Measurements from ENCODE around the gene TARS3.
"Not testable (repeated sequence)": the region's sequence is repeated elsewhere in the genome, so short reads cannot be mapped to it uniquely, and the experiment has no call there.

Gene TARS3

DNA sequence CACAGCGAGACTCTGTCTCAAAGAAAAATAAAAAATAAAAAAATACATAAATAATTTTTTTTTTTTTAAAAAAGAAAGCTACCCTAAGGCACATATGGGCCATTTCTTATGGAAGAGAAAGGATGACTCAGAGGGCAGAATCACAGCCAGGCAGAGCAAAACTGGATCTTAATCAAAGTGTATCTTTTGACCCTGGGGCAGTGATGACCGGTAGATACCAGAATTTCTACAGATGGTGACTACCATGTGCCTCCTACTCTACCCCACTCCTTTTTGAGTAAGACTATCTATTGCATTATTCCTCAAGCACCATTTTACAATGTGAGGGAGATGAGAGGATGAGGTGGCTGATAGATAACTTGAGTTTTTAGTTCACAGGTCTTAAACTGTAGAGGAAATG lies 26.0 kb downstream of the TARS3 start:
- DNase-seq (ENCODE audit: low read depth), result no peak

DNA sequence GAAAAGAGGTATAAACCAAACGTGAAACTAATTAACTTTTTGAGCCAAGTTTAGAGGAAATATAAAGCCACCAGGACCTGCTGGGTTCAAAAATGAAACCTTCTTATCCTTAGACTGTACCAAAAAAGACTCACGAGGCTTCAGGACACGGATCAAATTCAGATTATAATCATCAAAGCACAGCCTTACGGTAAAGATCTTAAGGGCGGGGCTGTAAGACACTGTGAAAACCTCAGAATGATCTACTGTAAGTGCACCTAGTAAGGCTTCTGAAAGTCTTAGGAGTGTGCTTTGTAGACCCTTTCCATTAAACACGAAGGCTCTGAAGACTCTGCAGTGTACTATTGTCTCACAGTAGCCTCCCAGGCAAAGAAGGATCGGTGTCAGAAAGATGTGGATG lies 26.8 kb downstream of the TARS3 start:
- no peak for DNase-seq (ENCODE audit: low read depth)

DNA sequence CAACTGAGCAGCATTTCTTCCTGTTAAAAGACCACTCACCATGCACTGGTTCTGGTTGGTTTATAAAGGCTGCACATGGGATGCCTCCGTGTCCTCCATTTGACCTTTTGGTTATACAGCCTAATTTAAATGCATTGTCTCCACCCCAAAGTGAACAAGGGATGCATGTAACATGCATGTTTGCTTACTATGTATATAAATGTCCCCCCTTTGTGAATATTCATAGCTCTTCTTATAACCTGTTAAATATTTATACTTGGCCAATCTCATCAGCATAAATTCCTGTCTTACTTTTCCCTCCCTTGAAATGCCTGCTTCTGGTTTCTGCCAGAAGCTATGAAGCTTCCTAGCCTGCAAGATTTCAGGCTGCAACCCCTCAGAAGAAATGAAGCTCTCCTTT lies 27.4 kb downstream of the TARS3 start:
- DNase-seq (ENCODE audit: low read depth), result no peak

DNA sequence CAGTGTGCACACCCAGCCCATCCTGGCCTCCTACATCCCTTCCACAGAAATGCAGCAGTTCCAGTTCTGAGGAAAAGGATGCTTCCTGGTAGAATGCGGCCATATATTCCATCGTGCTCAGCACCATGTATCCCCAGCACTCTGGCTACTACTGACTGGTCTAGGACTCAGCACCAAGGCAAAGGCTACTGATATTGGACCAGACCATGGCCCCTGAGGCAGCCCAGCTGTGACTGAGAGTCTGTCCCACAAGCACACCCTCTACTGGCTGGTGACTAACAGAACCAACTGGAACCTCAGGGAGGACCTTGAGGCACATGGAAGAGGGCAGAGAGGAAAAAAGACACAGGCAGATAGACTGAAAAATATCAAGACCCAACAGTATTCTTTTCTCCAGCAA lies 30.0 kb downstream of the TARS3 start:
- no peak for DNase-seq (ENCODE audit: low read depth)

DNA sequence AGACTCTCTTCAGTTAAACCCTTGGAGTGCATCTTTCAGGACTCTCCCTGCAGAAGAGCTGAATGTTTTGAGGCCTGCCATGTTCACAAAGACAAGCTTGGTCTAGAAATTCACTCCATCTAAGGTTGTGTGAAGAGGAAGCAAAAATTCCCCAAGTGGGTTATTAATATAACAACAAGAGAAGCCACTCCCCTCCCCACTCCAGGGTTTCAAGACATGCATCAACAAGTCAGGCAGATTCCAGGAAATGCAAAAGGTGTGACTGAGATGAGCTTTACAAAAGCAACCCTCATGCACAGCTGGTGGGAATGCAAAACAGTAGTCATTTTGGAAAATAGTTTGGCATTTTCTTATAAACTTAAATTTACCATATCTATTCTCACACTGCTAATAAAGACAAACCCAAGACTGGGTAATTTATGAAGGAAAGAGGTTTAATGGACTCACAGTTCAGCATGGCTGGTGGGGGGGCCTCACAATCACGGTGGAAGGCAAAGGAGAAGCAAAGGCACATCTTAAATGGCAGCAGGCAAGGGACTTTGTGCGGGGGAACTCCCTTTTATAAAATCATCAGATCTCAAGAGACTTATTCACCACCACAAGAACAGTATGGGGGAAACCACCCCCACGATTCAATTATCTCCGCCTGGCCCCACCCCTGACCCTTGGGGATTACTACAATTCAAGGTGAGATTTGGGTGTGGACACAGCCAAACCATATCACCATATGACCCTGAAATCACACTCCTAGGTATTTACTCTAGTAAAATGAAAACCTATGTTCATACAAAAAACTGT lies 31.3 kb downstream of the TARS3 start:
- DNase-seq (ENCODE audit: low read depth), result no peak

DNA sequence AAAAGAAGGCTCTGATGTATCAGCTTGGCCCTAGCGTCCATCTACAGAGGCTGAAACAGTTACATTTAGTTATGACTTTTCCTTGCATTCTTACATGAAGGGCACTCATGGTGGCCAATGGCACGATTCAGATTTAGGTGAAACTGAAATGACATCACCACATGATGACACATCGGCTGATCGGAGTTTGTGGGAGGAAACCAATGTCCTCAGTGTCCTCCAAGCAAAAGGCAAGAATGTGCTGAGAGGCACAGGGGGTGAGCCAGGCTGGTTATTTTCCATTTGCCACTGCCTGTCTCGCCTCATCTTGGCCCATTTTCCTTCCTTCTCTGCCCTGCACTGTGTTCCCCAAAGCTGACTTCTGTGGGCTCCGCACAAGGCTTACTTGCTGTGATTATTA lies 34.4 kb downstream of the TARS3 start:
- DNase-seq (ENCODE audit: low read depth), result no peak

DNA sequence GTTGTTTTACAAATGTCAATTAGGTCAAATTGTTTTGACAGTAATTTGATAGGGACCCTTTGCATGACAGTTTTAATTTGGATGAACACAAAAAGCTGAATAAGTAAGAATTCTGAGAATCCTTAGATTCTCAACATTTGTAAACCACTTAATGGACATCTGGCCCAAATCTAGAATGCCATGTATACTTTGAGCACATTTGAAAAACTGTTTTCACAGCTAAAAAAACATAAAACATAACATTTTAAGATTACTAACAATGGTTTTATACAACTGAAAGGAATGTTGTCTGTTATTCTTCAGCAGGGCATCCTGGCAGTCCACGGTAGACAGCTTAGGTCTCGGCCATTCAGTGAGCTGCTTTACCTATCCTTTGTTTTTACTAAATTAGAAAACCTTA lies 37.6 kb downstream of the TARS3 start:
- no peak for DNase-seq (ENCODE audit: low read depth)

DNA sequence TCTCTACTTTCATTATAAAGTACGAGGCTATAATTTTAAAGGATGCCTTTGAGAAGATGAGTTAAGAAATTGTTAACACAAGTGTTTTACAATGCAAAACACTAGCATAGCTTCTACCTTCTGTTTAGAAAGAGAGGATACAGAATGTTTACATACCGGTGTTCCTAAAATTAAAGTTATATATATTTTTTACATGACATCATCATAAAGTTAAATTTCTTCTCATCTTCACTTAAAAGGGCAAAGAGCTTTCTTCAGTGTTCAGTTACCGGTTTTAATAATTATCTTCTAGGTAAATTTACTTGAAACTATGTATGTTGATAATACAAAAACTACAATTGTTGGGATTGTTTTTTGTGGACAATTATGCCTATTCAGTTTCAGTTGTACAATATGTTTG lies 39.4 kb downstream of the TARS3 start:
- DNase-seq (ENCODE audit: low read depth), result no peak

DNA sequence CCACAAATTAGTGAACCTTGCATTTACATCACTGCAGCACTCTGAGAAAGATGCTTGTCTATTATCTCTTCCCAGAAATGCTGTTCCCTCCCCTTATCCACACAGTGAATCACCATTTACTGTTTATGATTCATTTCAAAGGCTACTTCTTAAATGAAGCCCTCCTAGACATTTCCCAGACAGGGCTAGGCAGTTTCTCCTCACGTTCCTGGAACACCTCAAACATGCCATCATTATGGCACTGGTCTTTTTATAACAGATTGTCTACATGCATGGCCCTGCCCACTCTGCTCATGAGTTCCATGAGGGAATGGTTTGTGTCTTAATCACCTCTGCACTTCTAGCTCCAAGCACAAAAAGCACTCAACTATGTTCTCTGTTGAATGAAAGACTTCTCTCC lies 39.9 kb downstream of the TARS3 start:
- no peak for DNase-seq (ENCODE audit: low read depth)

DNA sequence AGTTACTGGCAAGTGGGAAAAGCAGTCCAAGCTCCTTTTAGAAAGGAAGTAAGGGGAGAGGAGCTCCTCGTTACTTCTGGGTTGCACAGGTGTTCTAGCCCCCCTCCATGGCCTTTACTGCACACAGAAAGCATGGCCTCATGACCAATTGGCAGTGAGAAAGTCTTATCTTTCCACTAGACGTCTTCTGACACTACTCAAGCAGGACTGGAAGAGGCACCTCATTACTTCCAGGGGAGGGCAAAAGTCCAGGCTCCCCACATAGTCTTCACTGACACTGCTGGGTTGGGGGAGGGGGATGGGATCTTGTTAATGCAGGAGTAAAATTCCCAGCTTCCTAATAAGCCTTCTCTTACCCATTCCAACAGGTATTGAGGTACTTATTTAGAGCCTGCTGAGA lies 44.5 kb downstream of the TARS3 start:
- DNase-seq (ENCODE audit: low read depth), result no peak

DNA sequence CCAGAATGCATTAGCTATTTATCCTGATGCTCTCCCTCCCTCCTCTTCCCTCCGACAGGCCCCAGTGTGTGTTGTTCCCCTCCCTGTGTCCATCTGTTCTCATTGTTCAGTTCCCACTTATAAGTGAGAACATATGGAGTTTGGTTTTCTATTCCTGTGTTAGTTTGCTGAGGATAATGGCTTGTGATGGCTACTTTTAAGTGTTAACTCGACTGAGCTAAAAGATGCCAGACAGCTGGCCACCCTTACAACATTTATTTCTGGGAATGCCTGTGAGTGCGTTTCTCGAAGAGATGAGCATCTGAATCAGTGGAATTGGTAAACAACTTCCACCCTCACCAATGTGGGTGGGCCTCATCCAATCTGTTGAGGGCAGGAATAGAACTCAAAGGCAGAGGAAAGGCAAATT lies 47.3 kb downstream of the TARS3 start:
- DNase-seq (ENCODE audit: low read depth), result no peak

DNA sequence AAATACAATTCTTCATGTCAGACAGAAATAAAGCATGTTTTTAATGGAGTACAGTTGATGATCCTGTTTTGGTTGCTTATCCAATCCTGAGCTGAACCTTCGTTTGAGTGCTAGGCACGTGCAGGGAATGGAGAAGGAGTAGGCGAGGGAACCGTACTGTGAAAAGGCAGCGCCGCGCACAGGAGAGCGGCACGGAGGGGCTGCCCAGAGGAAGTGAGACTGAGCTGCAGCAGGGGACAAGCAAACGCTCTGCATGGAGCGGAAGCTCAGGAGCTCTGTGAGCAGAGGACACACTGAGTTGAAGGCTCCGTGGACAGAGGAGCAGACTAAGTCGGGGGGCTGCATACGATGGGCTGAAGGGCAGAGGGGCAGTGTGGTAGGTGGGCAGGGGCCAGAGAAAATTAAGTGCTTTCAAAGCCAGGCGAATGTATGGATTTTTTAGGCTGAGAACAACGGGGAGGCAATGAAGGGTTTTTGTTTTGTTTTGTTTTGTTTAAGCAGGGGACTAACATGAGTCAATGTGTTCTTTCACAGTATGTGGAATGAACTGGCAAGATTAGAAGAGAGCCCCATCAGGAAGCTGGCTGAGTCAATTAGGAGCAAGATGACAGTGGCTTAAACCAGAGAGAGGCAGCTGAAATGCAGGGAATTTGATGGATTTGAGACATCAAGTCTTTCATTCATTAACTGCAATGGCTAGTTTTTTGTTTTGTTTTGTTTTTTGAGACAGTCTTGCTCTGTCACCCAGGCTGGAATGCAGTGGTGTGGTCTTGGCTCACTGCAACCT lies 48.3 kb downstream of the TARS3 start:
- no peak for DNase-seq (ENCODE audit: low read depth)

DNA sequence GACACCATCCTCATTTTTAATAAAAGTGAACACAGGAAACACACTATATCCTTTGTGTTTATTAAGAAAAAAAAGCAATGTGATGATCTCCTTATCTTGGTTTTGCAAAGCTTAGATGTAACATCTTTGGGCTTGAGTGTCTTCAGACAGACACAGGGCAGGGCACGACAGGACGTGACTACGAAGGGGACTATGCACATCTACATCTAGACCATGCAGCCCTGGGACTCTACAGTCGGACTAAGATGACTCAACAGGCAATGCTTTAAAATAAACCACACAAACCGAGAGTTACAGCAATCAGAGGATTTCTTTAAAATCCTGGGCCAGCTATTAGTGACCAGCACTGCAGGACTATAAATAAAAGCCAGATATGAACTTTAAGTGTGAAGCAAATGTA lies 49.3 kb downstream of the TARS3 start:
- DNase-seq (ENCODE audit: low read depth), result no peak

DNA sequence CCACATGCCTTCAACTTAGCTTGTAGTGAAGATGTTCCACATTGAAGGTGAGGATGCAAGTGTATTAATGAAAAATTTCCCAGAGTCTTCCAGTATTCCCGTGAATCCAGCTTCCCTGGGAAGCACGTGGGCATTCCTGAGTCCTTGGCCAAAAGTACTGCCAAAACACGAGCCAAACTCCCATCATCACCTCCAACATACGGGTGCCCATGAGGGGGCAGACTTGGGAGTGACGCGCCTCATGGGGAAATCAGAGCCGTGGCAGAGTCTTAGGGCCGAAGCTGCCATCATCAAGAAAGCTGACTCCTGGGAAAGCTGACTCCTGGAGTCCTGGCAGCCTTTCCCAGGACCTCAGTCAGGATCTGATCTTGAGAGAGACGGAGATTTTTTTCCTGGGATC lies 52.0 kb downstream of the TARS3 start:
- DNase-seq (ENCODE audit: low read depth), result no peak

DNA sequence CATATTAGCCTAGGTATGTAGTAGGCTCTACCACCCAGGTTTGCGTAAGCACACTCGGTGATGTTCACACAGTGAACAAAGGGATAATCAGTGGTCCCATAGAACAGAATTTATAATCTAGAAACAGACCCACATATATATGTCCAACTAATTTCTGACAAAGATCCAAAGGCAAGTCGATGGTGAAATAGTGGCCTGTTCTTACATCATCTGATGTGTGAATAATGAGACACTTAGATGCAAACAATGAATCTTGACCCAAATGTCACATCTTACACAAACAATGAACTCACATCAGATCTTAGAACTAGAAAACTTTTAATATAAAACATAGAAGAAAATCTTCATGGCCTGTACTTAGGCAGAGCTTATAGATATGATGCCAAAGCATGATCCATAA lies 54.5 kb downstream of the TARS3 start:
- no peak for DNase-seq (ENCODE audit: low read depth)

DNA sequence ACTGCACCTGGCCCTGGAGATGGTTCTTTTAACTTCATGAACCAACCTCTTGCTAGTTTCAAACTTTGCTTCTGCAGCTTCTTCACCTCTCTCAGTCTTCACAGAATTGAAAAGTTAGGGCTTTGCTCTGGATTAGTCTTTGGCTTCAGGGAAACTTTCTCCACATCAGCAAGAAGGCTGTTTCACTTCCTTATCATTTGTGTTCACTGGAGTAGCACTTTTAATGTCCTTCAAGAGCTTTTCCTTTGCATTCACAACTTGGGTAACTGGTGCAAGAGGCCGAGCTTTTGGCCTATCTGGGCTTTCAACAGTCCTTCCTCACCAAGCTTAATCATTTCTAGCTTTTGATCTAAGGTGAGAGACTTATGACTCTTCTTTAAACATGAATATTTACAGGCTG lies 56.4 kb downstream of the TARS3 start:
- DNase-seq (ENCODE audit: low read depth), result no peak

DNA sequence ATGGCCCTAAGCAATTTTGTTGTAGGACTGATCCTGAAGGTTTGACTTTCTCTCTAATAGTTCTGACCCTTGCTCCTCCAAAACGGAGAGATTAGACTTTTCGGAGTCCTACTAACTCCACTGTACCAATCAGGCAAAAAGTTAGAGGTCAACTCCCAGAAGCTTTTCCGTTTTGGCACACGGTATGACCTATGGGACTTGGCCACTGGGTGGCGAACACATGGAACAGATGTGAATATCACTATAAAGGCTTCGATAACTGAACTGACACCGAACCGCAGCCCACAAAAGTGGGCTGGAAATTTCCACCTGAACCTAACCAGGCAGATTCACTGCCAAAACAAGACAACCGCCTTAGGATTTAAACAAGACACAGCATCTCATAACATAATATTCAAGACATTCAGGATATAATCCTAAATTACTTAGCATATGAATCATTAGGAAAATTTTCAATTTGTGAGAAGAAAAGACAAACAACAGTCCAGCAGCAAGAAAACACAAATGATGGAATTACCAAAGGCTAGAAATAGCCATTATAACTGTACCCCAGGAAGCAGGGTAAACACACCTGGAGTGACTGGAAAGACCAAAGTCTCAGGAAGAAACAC lies 59.9 kb downstream of the TARS3 start:
- no peak for DNase-seq (ENCODE audit: low read depth)

DNA sequence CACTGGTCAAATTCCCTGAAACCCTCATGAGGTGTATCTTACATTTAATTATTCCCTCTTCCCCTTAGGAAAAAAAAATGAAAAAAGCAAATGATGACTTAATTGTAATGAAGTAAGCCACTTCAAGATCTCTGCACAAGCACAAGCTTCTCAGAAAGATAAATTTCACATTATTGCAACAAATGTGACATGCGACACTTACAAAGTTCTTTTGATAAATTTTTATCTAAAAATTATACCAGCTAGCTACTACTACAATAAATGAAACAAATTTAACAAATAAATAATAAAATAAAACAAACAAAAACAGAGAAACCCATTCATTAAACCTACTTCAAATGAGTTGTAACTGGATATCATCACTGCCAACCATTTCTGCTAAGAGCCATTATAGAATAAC lies 62.1 kb downstream of the TARS3 start:
- DNase-seq (ENCODE audit: low read depth), result no peak

DNA sequence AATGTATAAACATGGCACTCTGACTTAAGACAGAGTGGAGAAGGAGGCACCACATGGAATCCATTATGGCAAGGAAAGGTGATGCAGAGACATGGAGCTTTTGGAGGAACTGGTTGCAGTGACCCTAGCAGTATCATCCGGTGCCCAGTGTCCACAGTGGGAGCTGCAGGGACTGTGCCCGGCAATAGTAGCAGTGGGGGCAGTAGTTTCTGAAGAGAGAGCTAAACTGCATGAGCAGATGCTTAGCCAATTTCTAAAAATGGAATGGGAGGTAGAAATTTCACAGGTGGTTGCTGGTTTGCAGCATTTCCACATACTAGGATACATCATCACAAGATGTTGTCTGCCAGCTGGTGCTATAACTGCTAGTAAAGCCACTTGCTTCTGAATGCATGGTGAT lies 64.3 kb downstream of the TARS3 start:
- DNase-seq (ENCODE audit: low read depth), result no peak

DNA sequence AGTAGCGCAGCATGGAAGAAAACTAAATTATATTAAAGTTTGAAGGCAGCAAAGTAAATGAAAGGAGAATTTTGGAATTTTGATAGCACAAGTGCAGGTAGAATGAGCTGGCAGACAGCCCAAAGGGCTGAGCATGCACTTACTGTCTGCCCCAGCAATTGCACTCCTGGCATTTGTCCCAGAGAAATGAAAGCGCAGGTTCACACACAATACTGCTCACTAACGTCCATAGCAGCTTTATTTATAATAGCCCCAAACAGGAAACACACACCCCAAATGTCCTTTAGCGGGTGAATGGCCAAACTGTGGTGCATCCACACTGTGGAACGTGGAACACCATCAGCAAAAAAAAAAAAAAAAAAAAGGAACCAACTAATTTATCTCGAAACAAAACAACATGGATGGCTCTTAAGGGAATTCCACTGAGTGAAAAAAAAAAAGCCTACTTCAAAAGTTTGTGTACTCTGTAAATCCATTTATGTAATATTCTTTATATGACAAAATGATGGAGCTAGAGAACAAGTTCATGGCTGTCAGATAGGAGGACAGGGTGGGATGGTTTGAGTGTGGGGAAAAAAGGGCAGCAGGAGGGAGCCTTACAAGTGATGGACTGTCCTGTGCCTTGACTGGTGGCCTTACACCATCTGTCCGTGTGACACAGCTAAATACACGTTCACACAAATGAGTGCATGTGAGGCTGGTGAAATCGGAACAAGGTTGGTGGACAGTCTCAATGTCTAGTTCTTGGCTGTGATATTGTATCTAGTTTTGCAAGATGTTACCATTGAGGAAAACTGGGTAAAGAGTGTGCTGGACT lies 66.1 kb downstream of the TARS3 start:
- DNase-seq (ENCODE audit: low read depth), result no peak

DNA sequence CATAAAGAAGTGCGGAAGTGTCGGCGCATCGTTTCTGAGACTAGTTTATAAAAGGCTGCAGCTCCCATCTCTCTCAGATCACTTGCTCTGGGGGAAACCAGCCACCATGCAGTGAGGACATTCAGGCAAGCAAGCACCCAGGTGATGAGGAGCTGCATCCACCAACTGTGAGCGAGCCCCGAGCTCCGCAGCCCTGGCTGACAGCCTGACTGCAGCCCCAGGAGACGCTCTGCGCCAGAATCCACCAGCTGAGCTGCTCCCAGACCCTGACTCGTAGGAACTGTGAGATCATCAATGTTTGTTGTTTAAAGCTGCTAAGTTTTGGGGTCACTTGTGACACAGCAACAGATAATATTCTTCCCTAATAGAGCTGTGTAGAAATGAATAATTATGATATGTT lies 67.1 kb downstream of the TARS3 start:
- no peak for DNase-seq (ENCODE audit: low read depth)

DNA sequence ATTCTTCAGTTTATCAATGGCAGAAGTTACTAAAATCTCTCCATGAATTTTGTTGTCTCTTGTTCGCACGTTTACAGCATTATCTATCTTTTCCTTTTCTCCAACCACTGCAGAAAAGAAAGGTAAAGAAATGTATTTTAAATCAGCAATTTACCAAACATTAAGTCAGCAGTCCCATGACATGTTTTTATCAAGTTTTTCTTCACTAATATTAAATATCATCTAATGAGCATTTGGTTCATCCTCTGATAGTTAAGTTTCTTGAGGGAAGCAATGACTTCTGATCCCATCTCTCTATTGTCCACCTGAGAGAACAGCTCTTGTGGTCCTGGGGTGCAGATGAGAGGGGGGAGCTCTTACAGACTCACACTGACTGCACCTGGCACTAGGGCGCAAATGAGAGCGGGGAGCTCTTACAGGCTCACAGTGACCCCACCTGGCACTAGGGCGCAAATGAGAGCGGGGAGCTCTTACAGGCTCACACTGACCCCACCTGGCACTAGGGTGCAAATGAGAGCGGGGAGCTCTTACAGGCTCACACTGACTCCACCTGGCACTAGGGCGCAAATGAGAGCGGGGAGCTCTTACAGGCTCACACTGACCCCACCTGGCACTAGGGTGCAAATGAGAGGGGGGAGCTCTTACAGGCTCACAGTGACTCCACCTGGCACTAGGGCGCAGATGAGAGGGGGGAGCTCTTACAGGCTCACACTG lies 69.5 kb downstream of the TARS3 start:
- not testable (repeated sequence) for DNase-seq (ENCODE audit: low read depth)
